SH-SY5Y (cell line): ENCODE data around the gene NRN1L.

Source experiments
- GATA2 ChIP-seq: IDR thresholded peaks from 2 replicates; pipeline ENCODE4 v1.6.1; 2011; ENCODE audit warnings: mild to moderate bottlenecking, low read depth, low read length
- GATA3 ChIP-seq: IDR thresholded peaks from 2 replicates; pipeline ENCODE4 v1.6.1; 2011; ENCODE audit warnings: low read depth, mild to moderate bottlenecking, low read length, moderate library complexity

- TF ChIP-seq GATA3 (no peak), GATA2 (no peak)
Measured at GRCh38 chr16:67846063-67846319, 38.7 kb upstream of the NRN1L start.
